SH-SY5Y (cell line): ENCODE measurements around the gene ZG16B.

ENCODE experiments used
- GATA2 ChIP-seq: IDR thresholded peaks from 2 replicates; pipeline ENCODE4 v1.6.1; 2011; ENCODE audit warnings: mild to moderate bottlenecking, low read depth, low read length
- GATA3 ChIP-seq: IDR thresholded peaks from 2 replicates; pipeline ENCODE4 v1.6.1; 2011; ENCODE audit warnings: low read depth, mild to moderate bottlenecking, low read length, moderate library complexity

GRCh38 chr16:2822158-2822495, 8.0 kb upstream of the ZG16B start:
- no peak for TF ChIP-seq GATA3
- no peak for TF ChIP-seq GATA2
